GM19239 (cell line): Measurements from ENCODE around the gene KLK8.

ENCODE experiments used
- DNase-seq: peaks from one replicate; pipeline ENCODE4 v3.0.0; 2011; ENCODE audit warnings: low spot score; ENCODE audit not compliant: insufficient read length
- FAIRE-seq: peaks from 2 replicates; lab custom pipeline; 2011; peaks lifted over from hg19 to GRCh38; lab: Jason Lieb, UNC

The KLK8 gene

DNA sequence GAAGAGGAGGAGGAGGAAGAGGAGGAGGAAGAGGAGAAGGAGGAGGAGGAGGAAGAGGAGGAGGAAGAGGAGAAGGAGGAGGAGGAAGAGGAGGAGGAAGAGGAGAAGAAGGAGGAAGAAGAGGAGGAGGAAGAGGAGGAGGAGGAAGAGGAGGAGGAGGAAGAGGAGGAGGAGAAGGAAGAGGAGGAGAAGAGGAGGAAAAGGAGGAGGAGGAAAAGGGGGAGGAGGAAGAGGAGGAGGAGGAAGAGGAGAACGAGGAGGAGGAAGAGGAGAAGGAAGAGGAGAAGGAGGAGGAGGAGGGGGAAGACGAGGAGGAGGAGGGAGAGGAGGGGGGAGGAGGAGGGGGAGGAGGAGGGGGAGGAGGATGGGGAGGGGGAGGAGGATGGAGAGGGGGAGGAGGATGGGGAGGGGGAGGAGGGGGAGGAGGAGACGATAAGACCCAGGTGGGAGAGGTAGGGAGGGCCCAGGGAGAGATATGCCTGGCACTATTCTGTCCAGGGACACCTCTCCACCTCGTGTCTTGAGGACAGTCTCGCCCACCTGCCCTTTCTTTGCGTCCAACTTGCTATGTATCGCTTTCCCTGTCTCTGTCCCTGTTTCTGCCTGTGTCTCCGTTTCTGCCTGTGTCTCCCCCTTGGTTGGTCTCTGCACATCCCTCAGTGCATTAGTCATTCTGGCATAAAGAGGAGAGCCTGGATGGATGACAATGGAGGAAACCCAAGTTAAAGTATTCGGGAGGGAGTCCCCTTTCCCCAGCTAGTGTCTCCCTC is 41.5 kb downstream of the KLK8 start:
- no peak for FAIRE-seq
- no peak for DNase-seq

DNA sequence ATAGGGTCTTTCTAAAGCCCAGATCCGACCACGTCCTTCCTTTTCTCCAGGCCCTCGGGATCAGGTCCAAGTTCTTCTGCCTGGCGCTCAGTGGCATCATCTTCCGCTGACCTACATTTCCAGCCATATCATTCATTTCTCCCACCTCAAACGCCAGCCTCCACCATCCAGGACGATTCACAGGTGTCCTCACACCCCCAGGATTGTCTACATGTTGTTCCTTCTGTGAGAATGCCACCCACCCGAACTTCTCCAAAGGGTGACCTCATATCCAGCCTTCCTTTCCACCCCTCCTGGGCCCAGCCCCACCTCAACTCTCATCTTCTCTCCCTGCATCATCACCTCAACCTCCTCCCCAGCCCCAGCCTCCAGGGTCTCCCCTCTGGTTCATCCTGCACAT is 43.8 kb downstream of the KLK8 start:
- no peak for FAIRE-seq
- no peak for DNase-seq

DNA sequence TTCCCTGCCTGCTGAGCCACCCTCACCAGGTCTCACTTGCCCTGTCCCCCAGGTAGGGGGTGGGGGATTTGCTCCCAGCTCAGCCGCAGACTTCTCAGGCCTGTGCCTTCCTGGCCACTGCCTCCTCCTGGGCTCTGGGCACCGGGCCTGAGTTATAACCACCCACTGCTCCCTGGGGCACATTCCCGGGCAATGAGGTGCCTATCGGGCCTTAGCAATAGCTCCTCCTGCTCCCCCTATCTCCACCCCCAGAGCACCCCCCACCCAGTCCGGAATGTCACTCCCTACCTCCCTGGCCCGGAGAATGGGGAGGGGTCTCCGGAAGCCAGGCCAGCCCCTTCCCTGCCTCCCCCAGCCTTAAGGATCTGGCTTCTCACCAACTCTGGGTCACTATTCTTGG is 48.5 kb downstream of the KLK8 start, which contains the start of gene KLK5:
Gene KLK5, minus strand, starts transcription at position 129 of the 400 bp plus-strand sequence. CDS start 381 bp downstream, outside the sequence.
- DNase-seq (no peak), FAIRE-seq (no peak)

DNA sequence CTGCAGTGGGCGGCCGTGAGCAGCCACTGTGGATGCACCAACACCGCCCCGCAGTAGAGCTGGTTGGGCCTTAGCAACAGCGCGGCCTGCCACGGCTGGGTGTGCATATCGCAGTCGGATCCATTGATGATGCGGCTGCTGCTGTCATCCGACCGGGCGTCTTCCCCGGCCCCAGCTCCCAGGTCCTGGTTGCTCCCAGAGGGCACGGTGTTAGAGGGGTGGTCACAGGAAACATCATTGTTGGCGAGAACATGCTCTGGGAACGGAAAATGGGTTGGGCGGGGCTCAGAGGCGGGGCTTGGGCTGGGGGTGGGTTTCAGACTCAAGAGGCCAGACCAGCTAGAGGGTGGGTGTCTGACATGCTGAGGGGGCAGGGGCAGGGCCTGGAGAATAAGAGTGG is 51.5 kb downstream of the KLK8 start:
- FAIRE-seq (no peak), DNase-seq (no peak)

DNA sequence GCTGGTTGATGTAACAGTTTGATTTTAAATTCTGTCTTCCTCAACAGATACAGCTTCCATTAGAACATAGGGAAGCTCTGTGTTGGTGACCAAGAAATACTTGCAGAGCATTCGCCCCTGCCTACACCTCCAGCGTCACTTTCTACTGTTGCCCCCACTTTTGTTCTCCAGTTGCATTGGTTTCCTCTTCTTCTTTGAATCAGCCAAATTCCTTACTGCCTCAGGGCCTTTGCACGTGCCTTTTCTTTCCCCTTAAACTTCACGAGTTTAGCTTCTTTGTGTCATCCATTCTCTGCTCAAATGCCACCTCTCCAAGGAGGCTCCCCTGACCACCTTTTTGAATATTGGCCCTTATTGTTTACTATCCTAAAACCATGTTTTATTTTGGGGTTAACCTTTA is 54.3 kb downstream of the KLK8 start:
- no peak for DNase-seq
- no peak for FAIRE-seq
